Stimulated activated CD8-positive, alpha-beta memory T cell treated with anti-CD3 and anti-CD28 coated beads, Interleukin-7, amount 100 ng/mL, for 1 hour (primary cell): ENCODE results near the gene ZBTB16.

Experiments used
- DNase-seq, 2 donors: peaks; one replicate each; pipeline ENCODE4 v3.0.0-alpha.2; 2020; ENCODE audit warnings: low read depth in 2 of 2

Gene ZBTB16

GRCh38 chr11:114063829-114064201, 4.3 kb downstream of the ZBTB16 start:
- DNase-seq = no peak

GRCh38 chr11:114064216-114064615, 4.7 kb downstream of the ZBTB16 start:
- no peak for DNase-seq

DNA sequence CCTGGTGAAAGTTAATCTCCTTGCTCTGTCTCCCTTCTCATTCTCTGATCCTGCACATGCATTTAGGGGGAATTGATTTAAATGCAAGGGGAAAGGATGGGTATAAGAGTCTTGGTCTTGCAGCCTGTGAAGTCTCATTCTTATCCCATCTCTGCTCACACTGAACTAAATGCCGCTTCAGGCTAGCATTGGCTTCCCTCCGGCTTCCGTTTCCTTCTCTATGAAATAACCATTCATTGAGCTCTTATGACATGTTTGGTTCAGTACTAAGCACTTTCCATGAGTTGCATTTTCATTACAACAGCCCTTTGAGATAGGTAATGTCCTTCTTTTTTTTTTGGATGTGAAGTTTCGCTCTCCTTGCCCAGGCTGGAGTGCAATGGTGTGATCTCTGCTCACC, 5.6 kb downstream of the ZBTB16 start:
- no peak for DNase-seq

- no peak for DNase-seq
Observed at GRCh38 chr11:114066046-114066648, 6.6 kb downstream of the ZBTB16 start.

DNA sequence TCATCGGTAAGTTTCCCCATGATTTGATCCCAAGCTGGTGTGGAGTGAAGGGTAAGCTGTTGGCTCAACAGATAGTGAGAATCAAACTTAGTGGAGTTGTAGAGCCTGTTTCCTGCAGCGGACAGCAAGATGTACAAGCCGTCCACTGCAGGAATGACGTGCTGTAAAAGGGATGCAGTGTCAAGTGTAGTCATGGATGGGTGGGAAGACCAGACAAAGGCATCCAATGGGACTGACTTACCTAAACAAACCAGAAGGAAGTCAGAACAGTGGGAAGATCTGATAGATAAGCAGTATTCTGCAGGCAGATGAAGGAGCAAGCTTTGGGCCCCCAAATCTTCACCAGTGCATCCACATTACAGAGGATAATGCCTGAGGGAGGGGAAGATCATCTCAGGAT, 8.8 kb downstream of the ZBTB16 start:
- DNase-seq = no peak

- no peak for DNase-seq
Observed at GRCh38 chr11:114070464-114071139, 11.1 kb downstream of the ZBTB16 start.

GRCh38 chr11:114073007-114073827, 13.7 kb downstream of the ZBTB16 start:
- DNase-seq = no peak

- no peak for DNase-seq
Observed at GRCh38 chr11:114073828-114074381, 14.4 kb downstream of the ZBTB16 start.

- DNase-seq = no peak
Observed at GRCh38 chr11:114074546-114075343, 15.2 kb downstream of the ZBTB16 start.

DNA sequence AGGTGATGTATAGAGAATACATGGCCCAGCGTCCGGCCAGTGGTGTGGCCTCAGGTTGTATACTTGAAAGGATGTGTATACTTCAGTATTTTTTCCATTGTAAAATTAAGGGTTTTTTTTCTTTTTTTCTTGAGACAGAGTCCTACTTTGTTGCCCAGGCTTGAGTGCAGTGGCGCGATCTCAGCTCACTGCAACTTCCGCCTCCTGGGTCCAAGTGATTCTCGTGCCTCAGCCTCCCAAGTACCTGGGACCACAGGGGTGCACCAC, 15.8 kb downstream of the ZBTB16 start:
- DNase-seq = no peak

GRCh38 chr11:114075891-114076441, 16.5 kb downstream of the ZBTB16 start:
- DNase-seq = no peak

DNA sequence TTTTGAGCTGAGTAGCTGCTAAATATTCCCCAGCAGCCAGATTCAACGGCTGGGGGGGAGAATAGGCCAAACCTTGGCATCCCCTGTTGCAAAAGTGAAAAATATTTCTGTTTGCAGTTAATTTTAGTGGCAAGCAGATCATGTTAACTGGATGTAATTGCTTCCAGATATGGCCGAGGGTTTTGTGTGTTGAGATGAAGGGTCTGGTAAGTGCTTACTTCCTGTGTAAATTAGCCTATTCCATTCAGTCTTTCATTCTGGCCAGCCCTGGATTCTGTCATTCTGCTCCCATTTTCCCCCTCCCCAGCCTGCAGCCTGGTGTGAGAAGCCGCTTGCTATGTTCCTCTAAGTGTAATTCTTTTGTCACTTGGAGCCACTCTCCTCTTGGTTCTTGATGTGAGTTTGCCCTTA, 17.4 kb downstream of the ZBTB16 start:
- no peak for DNase-seq

DNA sequence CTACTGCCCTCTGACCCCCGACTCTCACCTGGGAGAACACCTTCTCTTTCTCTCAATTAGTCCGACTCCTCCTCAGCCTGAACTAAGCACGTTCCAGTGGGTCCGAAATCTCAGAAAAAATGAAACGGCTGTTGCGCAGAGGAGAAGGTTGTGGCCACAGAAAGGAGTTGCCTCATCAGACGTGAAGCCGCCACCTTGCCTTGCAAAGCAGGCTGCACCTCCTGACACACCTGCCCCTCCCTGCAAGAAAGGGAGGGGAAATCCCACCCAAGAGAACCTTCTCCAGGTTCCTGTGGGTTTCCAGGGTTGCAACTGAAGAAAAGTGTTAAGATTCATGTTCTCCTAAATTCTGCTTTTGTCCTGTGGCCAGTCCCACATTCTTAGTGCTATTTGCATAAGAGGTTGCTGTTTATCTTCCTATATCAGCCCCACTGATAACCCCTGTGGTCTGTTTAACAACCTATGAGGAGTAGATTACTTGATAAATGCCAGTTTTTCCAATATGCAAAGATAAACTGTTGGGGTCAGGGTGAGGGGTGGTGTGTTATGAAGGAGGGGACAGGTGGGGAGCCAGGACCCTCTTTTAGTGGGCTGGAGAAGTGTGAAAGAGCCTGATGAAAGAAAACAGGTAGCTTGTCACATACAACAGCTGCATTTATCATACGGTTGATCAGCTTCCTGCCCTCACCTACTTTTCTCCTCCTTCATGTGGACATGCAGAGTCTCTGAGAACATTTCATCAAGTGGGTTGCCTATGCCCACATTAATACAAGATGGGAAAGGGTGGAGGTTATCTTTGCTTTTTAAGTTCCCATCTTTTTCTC, 18.2 kb downstream of the ZBTB16 start:
- no peak for DNase-seq

DNA sequence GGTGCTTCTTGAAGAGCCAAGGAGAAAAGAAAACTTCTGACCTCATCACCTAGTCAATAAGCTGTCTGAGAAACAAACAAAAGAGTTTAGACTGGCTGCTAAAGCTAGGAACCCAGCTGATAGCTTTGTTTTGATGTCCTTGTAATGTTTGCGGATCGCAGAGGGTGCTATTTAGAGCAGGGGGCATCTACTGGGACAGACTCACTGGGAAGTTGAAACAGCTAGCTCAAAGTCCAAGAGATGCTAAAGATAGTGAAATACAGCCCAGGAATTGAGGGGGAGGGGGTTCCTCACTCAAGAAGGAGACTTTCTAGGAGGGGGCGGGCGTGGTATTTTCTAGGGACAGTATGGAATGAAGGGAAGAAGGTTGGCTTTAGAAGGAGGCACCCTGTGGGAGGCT, 18.9 kb downstream of the ZBTB16 start:
- no peak for DNase-seq

- DNase-seq = no peak
Observed at GRCh38 chr11:114079511-114080065, 20.1 kb downstream of the ZBTB16 start.

GRCh38 chr11:114080219-114080618, 20.7 kb downstream of the ZBTB16 start:
- DNase-seq = no peak

- DNase-seq = no peak
Observed at GRCh38 chr11:114080769-114081168, 21.3 kb downstream of the ZBTB16 start.

DNA sequence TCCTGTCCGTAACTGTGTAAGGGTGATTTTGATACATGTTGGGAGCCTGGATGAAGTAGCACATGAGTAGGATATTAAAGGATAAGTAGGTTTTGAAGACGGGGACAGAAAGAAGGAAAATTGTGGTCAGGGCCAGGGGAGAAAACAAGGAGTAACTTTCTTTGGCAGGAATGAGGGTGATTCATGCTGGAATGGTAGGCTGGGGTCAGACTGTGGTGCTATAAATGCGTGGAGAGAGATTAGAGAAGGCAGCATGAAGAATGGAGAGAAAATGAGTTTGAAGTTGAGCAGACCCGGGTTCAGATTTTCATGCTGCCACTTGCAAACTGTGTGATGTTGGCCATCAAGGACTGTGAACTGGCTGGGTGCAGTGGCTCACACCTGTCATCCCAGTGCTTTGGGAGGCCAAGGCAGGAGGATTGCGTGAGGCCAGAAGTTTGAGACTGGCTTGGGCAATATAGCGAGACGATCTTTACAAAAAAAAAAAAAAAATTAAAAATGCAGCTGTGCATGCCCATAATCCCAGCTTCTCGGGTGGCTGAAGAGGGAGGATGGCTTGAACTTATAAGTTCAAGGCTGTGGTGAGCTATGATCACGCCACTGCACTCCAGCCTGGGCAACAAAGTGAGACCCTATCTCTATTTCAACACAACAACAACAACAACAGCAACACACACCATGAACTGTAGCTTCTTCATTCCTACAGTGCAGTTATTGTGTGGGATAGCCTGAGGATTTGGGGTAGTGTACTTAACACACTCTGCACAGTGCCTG, 22.3 kb downstream of the ZBTB16 start:
- no peak for DNase-seq

GRCh38 chr11:114082415-114082748, 22.9 kb downstream of the ZBTB16 start:
- DNase-seq = no peak

- no peak for DNase-seq
Observed at GRCh38 chr11:114082767-114083181, 23.3 kb downstream of the ZBTB16 start.
